Transverse colon (tissue), 4 donors: ENCODE results near the gene ABTB1. TPM values are rescaled to one million over a fixed set of nuclear protein-coding genes. Genes with fewer than 3 reads are reported as not detected.

Experiments
- DNase-seq: peaks from one replicate; pipeline ENCODE4 v3.0.0-alpha.2; 2019
- H3K27ac ChIP-seq, 4 donors: fragments of 200-600 bp; sonication (generic); 2 replicates each; pipeline ENCODE4 v1.5.1; 2016 to 2018; ENCODE audit warnings: inconsistent platforms in 4 of 4
- H3K27me3 ChIP-seq: fragments of 200-600 bp; sonication (generic); 2 replicates; pipeline ENCODE4 v1.5.1; 2017; ENCODE audit warnings: inconsistent platforms
- H3K36me3 ChIP-seq, 4 donors: fragments of 200-600 bp; sonication (generic); 2 replicates each; pipeline ENCODE4 v1.5.1; 2017 to 2019; ENCODE audit warnings: inconsistent platforms in 4 of 4
- H3K4me1 ChIP-seq, 4 donors: fragments of 200-600 bp; sonication (generic); 2 replicates each; pipeline ENCODE4 v1.5.1; 2017 to 2020; ENCODE audit warnings: inconsistent platforms in 4 of 4
- H3K4me3 ChIP-seq, 4 donors: fragments of 200-600 bp; sonication (generic); 1 replicate in 1 of 4; 2 replicates in 3 of 4; pipeline versions ENCODE4 v1.5.1 to v1.6.1; 2017 to 2019; ENCODE audit warnings: inconsistent platforms in 4 of 4
- H3K9me3 ChIP-seq, 2 donors: fragments of 200-600 bp; sonication (generic); 2 replicates each; pipeline ENCODE4 v1.5.1; 2017 to 2019; ENCODE audit warnings: inconsistent platforms in 2 of 2
- EP300 ChIP-seq: sonication (generic); formaldehyde crosslinking; IDR thresholded peaks from one replicate; pipeline ENCODE4 v1.6.1; 2017; ENCODE audit warnings: antibody characterized with exemption, low read depth
- POLR2A ChIP-seq: fragments of 450-650 bp; IDR thresholded peaks from one replicate; pipeline ENCODE4 v1.6.1; 2016; ENCODE audit warnings: antibody characterized with exemption, mild to moderate bottlenecking, moderate library complexity
- POLR2AphosphoS5 ChIP-seq, 3 donors: sonication (generic); formaldehyde crosslinking; IDR thresholded peaks; one replicate each; pipeline ENCODE4 v1.6.1; 2016; ENCODE audit warnings: antibody characterized with exemption in 3 of 3
- WGBS, 2 donors: methylation state at CpG; one replicate each; pipeline ENCODE4 v1.1.5; 2018; ENCODE audit warnings: low coverage in 1 of 2; 5-methylcytosine and 5-hydroxymethylcytosine counted together
- in situ Hi-C, 4 donors: fragments of 200-750 bp; cut with MboI; loops; one replicate each; pipeline versions ENCODE4 v1.15.0 to v1.15.1; 2017; ENCODE audit warnings: low sequenced_read_pairs in 3 of 4, low pct_ligation_motif_present in 1 of 4, low pct_unique_long_range_greater_than_20kb in 1 of 4
- intact Hi-C: fragments of 100-400 bp; cut with DNase I; formaldehyde crosslinking; loops from one replicate; pipeline ENCODE4 v1.15.1; 2023; ENCODE audit warnings: low total_unique reads
- total RNA-seq, 4 donors: library from RNA; depleted of rRNA; stranded (reverse); fragments of >200 nt; gene quantifications; one replicate each; pipeline ENCODE4 v1.1.0, GENCODE V29; 2016
- TF ChIP-seq, protein P1 (sequence below), 5 experiments: fragments of 200-600 bp in 3 of 5; fragments of 450-650 bp in 2 of 5; sonication (generic) in 3 of 5; IDR thresholded peaks; 1 replicate in 2 of 5; 2 replicates in 3 of 5; pipeline ENCODE4 v1.5.1; 2016 to 2017; ENCODE audit warnings: antibody characterized with exemption in 5 of 5, inconsistent platforms in 3 of 5, mild to moderate bottlenecking in 2 of 5, moderate library complexity in 1 of 5

Gene ABTB1
- total RNA-seq, 4 donors from 2014 or later: 29.6 to 80.4 (median 45.8) TPM

DNA sequence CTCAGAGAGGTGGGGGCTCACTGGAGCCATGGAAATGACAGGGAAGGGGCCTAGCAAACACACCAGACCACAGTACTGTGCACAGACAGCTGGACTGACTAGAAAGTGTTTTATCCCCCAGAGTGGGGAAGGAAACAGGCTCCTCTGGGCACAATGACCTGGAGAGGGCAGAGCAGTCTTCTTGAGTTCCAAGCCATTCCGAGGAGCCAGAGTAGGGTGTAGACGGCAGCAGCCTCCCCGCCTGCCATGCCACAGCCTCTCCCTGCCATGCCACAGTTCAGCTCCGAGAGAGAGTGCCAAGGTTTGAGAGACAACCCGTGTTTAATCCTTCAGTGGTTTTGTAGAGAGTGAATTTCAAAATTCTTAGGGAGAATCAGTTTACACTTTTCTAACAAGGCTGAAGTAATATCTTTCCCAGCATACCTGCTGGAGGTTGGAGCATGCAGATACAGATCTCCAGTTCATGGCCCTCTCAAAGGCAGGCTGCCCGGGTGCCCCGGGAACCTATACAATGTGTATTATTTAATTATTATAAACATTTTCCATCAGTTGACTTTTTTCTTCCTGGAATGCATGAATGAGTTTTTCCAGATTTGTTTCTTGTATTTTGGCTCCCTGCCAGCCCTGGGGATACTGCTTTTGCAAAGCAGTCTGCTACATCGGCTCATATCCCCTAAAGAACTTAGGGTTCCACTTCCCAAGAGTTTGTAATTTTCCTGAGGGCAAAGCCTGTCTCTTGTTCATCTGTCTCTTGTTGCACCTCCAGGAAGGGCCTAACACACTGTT, 40.5 kb upstream of the ABTB1 start:
- in situ Hi-C loops (no loop called here), intact Hi-C loops (no loop called here)
- Histone ChIP-seq H3K4me1 (peaks cover 11 to 13% (median 12%) of the 10 kb centered on the region in 4 donors), H3K4me3 (no peak overlapping the region), H3K27ac (no peak overlapping the region), H3K27me3 (peaks cover 10% of the 10 kb centered on the region), H3K36me3 (no peaks in the 10 kb centered on the region), H3K9me3 (no peaks in the 10 kb centered on the region)
- DNase-seq: no peak
- no peak for TF ChIP-seq POLR2AphosphoS5 (IDR thresholded peaks at IDR 0.05)
- 75 to 80% methylated on average over 7 to 8 of the region's 8 CpGs for WGBS, 2 donors

- intact Hi-C loops: no loop called here
- in situ Hi-C loops: no loop called here
- Histone ChIP-seq H3K27me3 (no peaks in the 10 kb centered on the region), H3K4me1 (peaks cover 4 to 9% (median 9%) of the 10 kb centered on the region in 4 donors), H3K4me3 (no peak overlapping the region), H3K36me3 (no peaks in the 10 kb centered on the region), H3K9me3 (no peaks in the 10 kb centered on the region), H3K27ac (no peak overlapping the region)
- 89 to 95% methylated on average over 11 to 12 of the region's 12 CpGs for WGBS, 2 donors
- DNase-seq: no peak
- TF ChIP-seq, protein P1, sequence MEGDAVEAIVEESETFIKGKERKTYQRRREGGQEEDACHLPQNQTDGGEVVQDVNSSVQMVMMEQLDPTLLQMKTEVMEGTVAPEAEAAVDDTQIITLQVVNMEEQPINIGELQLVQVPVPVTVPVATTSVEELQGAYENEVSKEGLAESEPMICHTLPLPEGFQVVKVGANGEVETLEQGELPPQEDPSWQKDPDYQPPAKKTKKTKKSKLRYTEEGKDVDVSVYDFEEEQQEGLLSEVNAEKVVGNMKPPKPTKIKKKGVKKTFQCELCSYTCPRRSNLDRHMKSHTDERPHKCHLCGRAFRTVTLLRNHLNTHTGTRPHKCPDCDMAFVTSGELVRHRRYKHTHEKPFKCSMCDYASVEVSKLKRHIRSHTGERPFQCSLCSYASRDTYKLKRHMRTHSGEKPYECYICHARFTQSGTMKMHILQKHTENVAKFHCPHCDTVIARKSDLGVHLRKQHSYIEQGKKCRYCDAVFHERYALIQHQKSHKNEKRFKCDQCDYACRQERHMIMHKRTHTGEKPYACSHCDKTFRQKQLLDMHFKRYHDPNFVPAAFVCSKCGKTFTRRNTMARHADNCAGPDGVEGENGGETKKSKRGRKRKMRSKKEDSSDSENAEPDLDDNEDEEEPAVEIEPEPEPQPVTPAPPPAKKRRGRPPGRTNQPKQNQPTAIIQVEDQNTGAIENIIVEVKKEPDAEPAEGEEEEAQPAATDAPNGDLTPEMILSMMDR (IDR thresholded peaks at IDR 0.05): no peak
- TF ChIP-seq EP300 (no peak), POLR2AphosphoS5 (IDR thresholded peaks at IDR 0.05) (no peak), POLR2A (no peak)
Measured at GRCh38 chr3:127634653-127635052, 38.1 kb upstream of the ABTB1 start.

GRCh38 chr3:127637546-127637945, 35.2 kb upstream of the ABTB1 start:
- Histone ChIP-seq H3K4me3 (no peak overlapping the region), H3K4me1 (no peaks in the 10 kb centered on the region), H3K27ac (no peak overlapping the region), H3K9me3 (no peaks in the 10 kb centered on the region), H3K36me3 (no peaks in the 10 kb centered on the region), H3K27me3 (no peaks in the 10 kb centered on the region)
- intact Hi-C loops: no loop called here
- TF ChIP-seq, protein P1 (IDR thresholded peaks at IDR 0.05): no peak
- TF ChIP-seq POLR2A: no peak
- no peak for TF ChIP-seq POLR2AphosphoS5 (IDR thresholded peaks at IDR 0.05)
- TF ChIP-seq EP300: no peak
- WGBS, 2 donors: 73 to 76% methylated on average over 3 of the region's 3 CpGs
- in situ Hi-C loops: no loop called here
- no peak for DNase-seq

DNA sequence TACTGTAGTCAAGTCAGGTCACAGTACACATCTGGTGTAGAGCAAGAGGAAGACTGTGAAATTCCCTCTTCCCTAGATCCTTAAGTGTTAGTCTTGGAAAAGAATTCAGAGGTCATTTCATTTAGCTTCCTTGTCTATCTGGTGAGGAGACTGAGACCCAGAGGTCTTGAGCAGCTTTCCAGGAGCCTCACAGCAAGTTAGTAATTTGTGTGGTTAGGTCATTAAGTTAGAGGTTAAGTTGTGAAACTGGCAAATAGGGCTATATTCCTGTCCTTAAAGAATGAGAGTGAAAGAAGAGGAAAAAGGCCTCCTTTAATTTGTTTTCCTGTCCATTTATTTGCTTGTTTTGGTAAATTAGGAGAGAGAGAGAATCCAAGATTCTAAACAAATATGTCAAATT, 34.8 kb upstream of the ABTB1 start:
- Histone ChIP-seq H3K9me3 (no peaks in the 10 kb centered on the region), H3K4me1 (no peaks in the 10 kb centered on the region), H3K27me3 (no peaks in the 10 kb centered on the region), H3K27ac (no peak overlapping the region), H3K36me3 (no peaks in the 10 kb centered on the region), H3K4me3 (no peak overlapping the region)
- intact Hi-C loops (no loop called here), in situ Hi-C loops (no loop called here)
- TF ChIP-seq POLR2A (no peak), POLR2AphosphoS5 (IDR thresholded peaks at IDR 0.05) (no peak), EP300 (no peak)
- TF ChIP-seq, protein P1 (IDR thresholded peaks at IDR 0.05): no peak
- DNase-seq: no peak
